GM12878 (cell line): Measurements from ENCODE around the gene SERPINB5. TPM values are rescaled to one million over a fixed set of nuclear protein-coding genes. Genes with fewer than 3 reads are reported as not detected.

Source experiments
- ATAC-seq: fragments of 200-7000 bp; cut with Tn5 transposase; 3 replicates; pipeline ENCODE4 v1.9.1; 2020; ENCODE audit warnings: mild to moderate bottlenecking, moderate library complexity
- BruUV-seq: library from RNA; stranded (reverse); fragments of 400-500 nt; replicated peaks from 2 replicates; lab custom pipeline; 2021; lab: Mats Ljungman, UMichigan
- CTCF ChIA-PET: fragments of 300-600 bp; sonication (Branson Sonifier 250); formaldehyde crosslinking; extraction: SDS; loops from one replicate; lab custom pipeline; 2021; ENCODE audit warnings: inconsistent platforms; lab: Yijun Ruan, JAX
- POLR2A ChIA-PET: fragments of 350-600 bp; formaldehyde crosslinking; extraction: SDS; loops from one replicate; lab custom pipeline; 2021; ENCODE audit warnings: inconsistent platforms; lab: Charles Lee
- RAD21 ChIA-PET: fragments of 300-600 bp; sonication (Branson Sonifier 250); formaldehyde crosslinking; loops from one replicate; lab custom pipeline; 2023; ENCODE audit warnings: antibody characterized with exemption; ENCODE audit not compliant: unreplicated experiment; lab: Charles Lee
- SMC1A ChIA-PET: fragments of 300-600 bp; sonication (Branson Sonifier 250); formaldehyde crosslinking; loops from one replicate; lab custom pipeline; 2023; ENCODE audit not compliant: unreplicated experiment, uncharacterized antibody; lab: Charles Lee
- DNase-seq: peaks from one replicate; pipeline ENCODE4 v3.0.0-alpha.2; 2011; ENCODE audit warnings: low read depth, low spot score
- FAIRE-seq: peaks from 3 replicates; lab custom pipeline; 2011; peaks lifted over from hg19 to GRCh38; lab: Jason Lieb, UNC
- H2AFZ ChIP-seq: 2 replicates; pipeline ENCODE4 v1.6.0; 2011; ENCODE audit warnings: low read depth, low read length, control low read depth; ENCODE audit not compliant: control insufficient read depth
- H3K27ac ChIP-seq: 2 replicates; pipeline ENCODE4 v1.5.1; 2011; ENCODE audit warnings: control low read depth; ENCODE audit not compliant: control insufficient read depth, insufficient read depth
- H3K27me3 ChIP-seq, 2 experiments: replicated peaks in 1 of 2; 2 replicates each; pipeline versions ENCODE4 v1.6.0 to v1.6.1; 2011; ENCODE audit warnings: low read length in 1 of 2; ENCODE audit not compliant: control insufficient read depth in 2 of 2, insufficient read depth in 2 of 2
- H3K36me3 ChIP-seq, 2 experiments: 2 replicates each; pipeline ENCODE4 v1.5.1; 2011; ENCODE audit warnings: low read length in 1 of 2; ENCODE audit not compliant: control insufficient read depth in 2 of 2, insufficient read depth in 2 of 2
- H3K4me1 ChIP-seq: 2 replicates; pipeline ENCODE4 v1.6.1; 2011; ENCODE audit warnings: mild to moderate bottlenecking, low read length, moderate library complexity, mixed read lengths; ENCODE audit not compliant: control insufficient read depth, insufficient read depth
- H3K4me2 ChIP-seq: 2 replicates; pipeline ENCODE4 v1.6.0; 2011; ENCODE audit warnings: control low read depth; ENCODE audit not compliant: control insufficient read depth, insufficient read depth
- H3K4me3 ChIP-seq: fragments of 200-600 bp; sonication (generic); 2 replicates; pipeline ENCODE4 v1.5.1; 2016
- H3K79me2 ChIP-seq: 2 replicates; pipeline ENCODE4 v1.6.0; 2011; ENCODE audit warnings: low read length; ENCODE audit not compliant: control insufficient read depth, insufficient read depth
- H3K9ac ChIP-seq: 2 replicates; pipeline ENCODE4 v1.8.0; 2011; ENCODE audit warnings: low read length, control low read depth, mixed read lengths; ENCODE audit not compliant: control insufficient read depth, insufficient read depth
- H3K9me3 ChIP-seq: replicated peaks from 3 replicates; pipeline ENCODE4 v1.5.1; 2011; ENCODE audit warnings: mild to moderate bottlenecking, low read length; ENCODE audit not compliant: control insufficient read depth, insufficient read depth
- H4K20me1 ChIP-seq: 2 replicates; pipeline ENCODE4 v1.6.0; 2011; ENCODE audit not compliant: control insufficient read depth, insufficient read depth
- ASH2L ChIP-seq: fragments of 300-600, 200-600 bp; sonication (generic); IDR thresholded peaks from 2 replicates; pipeline ENCODE4 v1.6.1; 2017; ENCODE audit warnings: low read depth, mild to moderate bottlenecking, borderline replicate concordance
- ATF7 ChIP-seq: fragments of 450-650 bp; IDR thresholded peaks from 2 replicates; pipeline ENCODE4 v1.6.1; 2016; ENCODE audit warnings: low read depth, mild to moderate bottlenecking
- CHD1 ChIP-seq: IDR thresholded peaks from 2 replicates; pipeline ENCODE4 v1.6.1; 2012; ENCODE audit warnings: low read depth, low read length, improper control_type of control experiment
- CREM ChIP-seq: IDR thresholded peaks from 2 replicates; pipeline ENCODE4 v1.6.1; 2014; ENCODE audit warnings: antibody characterized with exemption, low read depth
- EED ChIP-seq: sonication (generic); IDR thresholded peaks from 2 replicates; pipeline ENCODE4 v1.6.1; 2016; ENCODE audit warnings: antibody characterized with exemption, low read depth
- FOXM1 ChIP-seq: IDR thresholded peaks from 2 replicates; pipeline ENCODE4 v1.6.1; 2012; ENCODE audit warnings: low read depth, mild to moderate bottlenecking, inconsistent platforms, low read length, moderate library complexity
- HDGF ChIP-seq: fragments of 450-650 bp; IDR thresholded peaks from 2 replicates; pipeline ENCODE4 v1.6.1; 2016; ENCODE audit warnings: antibody characterized with exemption
- IRF4 ChIP-seq: IDR thresholded peaks from 2 replicates; pipeline ENCODE4 v1.6.1; 2011; ENCODE audit warnings: low read depth, low read length
- MEF2A ChIP-seq: IDR thresholded peaks from 2 replicates; pipeline ENCODE4 v1.6.1; 2011; ENCODE audit warnings: low read depth, mild to moderate bottlenecking, low read length, moderate library complexity; ENCODE audit not compliant: insufficient read depth
- POLR2AphosphoS5 ChIP-seq: IDR thresholded peaks from 2 replicates; pipeline ENCODE4 v1.6.1; 2011; ENCODE audit warnings: mild to moderate bottlenecking, low read length, inconsistent platforms
- SRF ChIP-seq, 2 experiments: IDR thresholded peaks; 2 replicates each; pipeline ENCODE4 v1.6.1; 2011; ENCODE audit warnings: low read depth in 2 of 2, low read length in 2 of 2, mild to moderate bottlenecking in 1 of 2, moderate library complexity in 1 of 2
- ZNF24 ChIP-seq: fragments of 450-650 bp; IDR thresholded peaks from 2 replicates; pipeline ENCODE4 v1.6.1; 2017; ENCODE audit warnings: antibody characterized with exemption, mild to moderate bottlenecking
- ZNF274 ChIP-seq: IDR thresholded peaks from one replicate; pipeline ENCODE4 v1.8.0; 2011; ENCODE audit not compliant: insufficient read length, insufficient read depth
- ZSCAN29 ChIP-seq: fragments of 450-650 bp; IDR thresholded peaks from 2 replicates; pipeline ENCODE4 v1.6.1; 2017; ENCODE audit warnings: mild to moderate bottlenecking, moderate library complexity
- WGBS: methylation state at CpG from one replicate; pipeline ENCODE4 v1.1.6; 2016; ENCODE audit warnings: low lambda C conversion rate; ENCODE audit not compliant: insufficient replicate concordance, insufficient coverage; ENCODE audit errors: missing lambda C conversion rate; 5-methylcytosine and 5-hydroxymethylcytosine counted together
- in situ Hi-C: fragments of 300-500 bp; cut with MboI; formaldehyde crosslinking; loops from 9 replicates; pipeline ENCODE4 v1.14.3; 2018; ENCODE audit warnings: mixed read lengths
- intact Hi-C: fragments of 100-400 bp; cut with micrococcal nuclease; formaldehyde crosslinking; loops from one replicate; pipeline ENCODE4 v1.14.2; 2022; ENCODE audit not compliant: unreplicated experiment
- polyA plus RNA-seq, 11 experiments: library from polyadenylated mRNA; depleted of rRNA in 4 of 11; unstranded in 6 of 11; stranded (reverse) in 5 of 11; fragments of >200 nt; fragmentation: Nextera tagmentation in 4 of 11; fragmentation: Illumina TruSeq in 1 of 11; extraction: Ambion mirVana in 4 of 11; extraction: Trizol in 1 of 11; gene quantifications; 1 replicate in 1 of 11; 2 replicates in 10 of 11; pipeline versions ENCODE4 v1.2.1 to v1.2.3, GENCODE V29; 2011 to 2016; ENCODE audit warnings: inconsistent platforms in 2 of 11, missing spikeins in 2 of 11, low read depth in 1 of 11
- total RNA-seq, 4 experiments: library from RNA; depleted of rRNA in 3 of 4; stranded (reverse); fragments of >200 nt in 3 of 4; fragmentation: Illumina TruSeq in 1 of 4; extraction: Trizol in 1 of 4; gene quantifications; 2 replicates each; pipeline versions ENCODE4 v1.2.1 to v1.2.3, GENCODE V29; 2013 to 2021
- TF ChIP-seq, protein P1 (sequence below): fragments of 450-650 bp; IDR thresholded peaks from 2 replicates; pipeline ENCODE4 v1.6.1; 2017; ENCODE audit warnings: mild to moderate bottlenecking, low read depth, inconsistent platforms; ENCODE audit not compliant: poor library complexity, severe bottlenecking
- TF ChIP-seq, protein P2 (sequence below): IDR thresholded peaks from 2 replicates; pipeline ENCODE4 v1.6.1; 2011; ENCODE audit warnings: borderline replicate concordance, low read depth, mild to moderate bottlenecking, moderate library complexity, mixed read lengths, low read length; ENCODE audit not compliant: insufficient read depth; ENCODE audit errors: extremely low read length
- TF ChIP-seq, protein P3 (sequence below): IDR thresholded peaks from 2 replicates; pipeline ENCODE4 v1.6.1; 2012; ENCODE audit warnings: low read length, inconsistent platforms

Gene SERPINB5
- total and polyA plus RNA-seq, 10 of the 15 experiments (the other 5 are each of a cell fraction or from before 2014, with no cell fraction given): 0.03 to 0.04 TPM; not detected in 8

DNA sequence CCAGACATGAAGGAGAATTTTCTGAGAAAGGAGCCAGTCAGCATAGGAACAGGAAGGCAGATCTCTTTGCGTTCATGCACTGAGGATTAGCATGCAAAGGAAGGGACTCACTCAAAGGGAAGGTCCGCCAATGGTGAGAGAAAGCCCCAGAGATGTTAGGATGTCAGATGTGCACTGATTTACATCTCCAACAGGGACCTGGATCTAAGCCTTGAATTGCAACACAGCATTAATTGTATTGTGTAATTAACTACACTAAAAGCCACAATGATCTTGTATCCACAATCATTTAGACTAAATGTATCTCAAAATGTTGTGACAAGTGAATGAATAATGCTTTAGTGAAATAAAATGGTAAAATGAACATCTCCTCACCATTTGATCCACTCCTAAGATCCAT lies 4.2 kb downstream of the SERPINB5 start:
- Histone ChIP-seq H3K79me2 (no peaks in the 10 kb centered on the region), H3K27me3 (peaks cover 2 to 7% of the 10 kb centered on the region in 2 experiments; a peak in 3 of 4 replicates), H3K4me2 (no peak overlapping the region), H2AFZ (no peak overlapping the region), H4K20me1 (no peaks in the 10 kb centered on the region), H3K9me3 (no peaks in the 10 kb centered on the region), H3K4me3 (no peak overlapping the region), H3K27ac (no peak overlapping the region), H3K36me3 (no peaks in the 10 kb centered on the region), H3K4me1 (no peaks in the 10 kb centered on the region), H3K9ac (no peak overlapping the region)
- SMC1A ChIA-PET: no interaction called here
- no peak for ATAC-seq
- DNase-seq: no peak
- TF ChIP-seq ASH2L: no peak
- no peak for TF ChIP-seq ZSCAN29
- no peak for TF ChIP-seq CHD1
- no peak for TF ChIP-seq POLR2AphosphoS5
- no peak for TF ChIP-seq HDGF
- no peak for TF ChIP-seq MEF2A
- no peak for TF ChIP-seq EED
- no peak for TF ChIP-seq IRF4
- TF ChIP-seq SRF (IDR thresholded peaks at IDR 0.05; ENCODE audit: low read depth in 2 of 2, low read length in 2 of 2): no peak
- no peak for TF ChIP-seq ATF7
- TF ChIP-seq, protein P1, sequence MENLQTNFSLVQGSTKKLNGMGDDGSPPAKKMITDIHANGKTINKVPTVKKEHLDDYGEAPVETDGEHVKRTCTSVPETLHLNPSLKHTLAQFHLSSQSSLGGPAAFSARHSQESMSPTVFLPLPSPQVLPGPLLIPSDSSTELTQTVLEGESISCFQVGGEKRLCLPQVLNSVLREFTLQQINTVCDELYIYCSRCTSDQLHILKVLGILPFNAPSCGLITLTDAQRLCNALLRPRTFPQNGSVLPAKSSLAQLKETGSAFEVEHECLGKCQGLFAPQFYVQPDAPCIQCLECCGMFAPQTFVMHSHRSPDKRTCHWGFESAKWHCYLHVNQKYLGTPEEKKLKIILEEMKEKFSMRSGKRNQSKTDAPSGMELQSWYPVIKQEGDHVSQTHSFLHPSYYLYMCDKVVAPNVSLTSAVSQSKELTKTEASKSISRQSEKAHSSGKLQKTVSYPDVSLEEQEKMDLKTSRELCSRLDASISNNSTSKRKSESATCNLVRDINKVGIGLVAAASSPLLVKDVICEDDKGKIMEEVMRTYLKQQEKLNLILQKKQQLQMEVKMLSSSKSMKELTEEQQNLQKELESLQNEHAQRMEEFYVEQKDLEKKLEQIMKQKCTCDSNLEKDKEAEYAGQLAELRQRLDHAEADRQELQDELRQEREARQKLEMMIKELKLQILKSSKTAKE: no peak
- TF ChIP-seq, protein P2, sequence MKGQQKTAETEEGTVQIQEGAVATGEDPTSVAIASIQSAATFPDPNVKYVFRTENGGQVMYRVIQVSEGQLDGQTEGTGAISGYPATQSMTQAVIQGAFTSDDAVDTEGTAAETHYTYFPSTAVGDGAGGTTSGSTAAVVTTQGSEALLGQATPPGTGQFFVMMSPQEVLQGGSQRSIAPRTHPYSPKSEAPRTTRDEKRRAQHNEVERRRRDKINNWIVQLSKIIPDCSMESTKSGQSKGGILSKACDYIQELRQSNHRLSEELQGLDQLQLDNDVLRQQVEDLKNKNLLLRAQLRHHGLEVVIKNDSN: no peak
- no peak for TF ChIP-seq CREM
- TF ChIP-seq ZNF274: no peak
- no peak for TF ChIP-seq ZNF24
- TF ChIP-seq, protein P3, sequence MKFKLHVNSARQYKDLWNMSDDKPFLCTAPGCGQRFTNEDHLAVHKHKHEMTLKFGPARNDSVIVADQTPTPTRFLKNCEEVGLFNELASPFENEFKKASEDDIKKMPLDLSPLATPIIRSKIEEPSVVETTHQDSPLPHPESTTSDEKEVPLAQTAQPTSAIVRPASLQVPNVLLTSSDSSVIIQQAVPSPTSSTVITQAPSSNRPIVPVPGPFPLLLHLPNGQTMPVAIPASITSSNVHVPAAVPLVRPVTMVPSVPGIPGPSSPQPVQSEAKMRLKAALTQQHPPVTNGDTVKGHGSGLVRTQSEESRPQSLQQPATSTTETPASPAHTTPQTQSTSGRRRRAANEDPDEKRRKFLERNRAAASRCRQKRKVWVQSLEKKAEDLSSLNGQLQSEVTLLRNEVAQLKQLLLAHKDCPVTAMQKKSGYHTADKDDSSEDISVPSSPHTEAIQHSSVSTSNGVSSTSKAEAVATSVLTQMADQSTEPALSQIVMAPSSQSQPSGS: no peak
- no peak for TF ChIP-seq FOXM1
- RAD21 ChIA-PET: no interaction called here
- POLR2A ChIA-PET: no interaction called here
- no peak for FAIRE-seq
- 11% methylated on average over 2 of the region's 2 CpGs for WGBS
- no TSS peak for BruUV-seq
- intact Hi-C loops (no loop called here), in situ Hi-C loops (no loop called here)
- CTCF ChIA-PET: interaction anchor here (0.6 kb wide), 1 partner anchor 39 kb away, joined by 3 read pairs; no protein-coding TSS in a partner anchor
